Measurements from ENCODE around the gene PIK3R3. TPM values are rescaled to one million over a fixed set of nuclear protein-coding genes. Genes with fewer than 3 reads are reported as not detected.

Gene PIK3R3
- total RNA-seq, 1 experiment from 2014 or later, result 36.3 TPM

DNA sequence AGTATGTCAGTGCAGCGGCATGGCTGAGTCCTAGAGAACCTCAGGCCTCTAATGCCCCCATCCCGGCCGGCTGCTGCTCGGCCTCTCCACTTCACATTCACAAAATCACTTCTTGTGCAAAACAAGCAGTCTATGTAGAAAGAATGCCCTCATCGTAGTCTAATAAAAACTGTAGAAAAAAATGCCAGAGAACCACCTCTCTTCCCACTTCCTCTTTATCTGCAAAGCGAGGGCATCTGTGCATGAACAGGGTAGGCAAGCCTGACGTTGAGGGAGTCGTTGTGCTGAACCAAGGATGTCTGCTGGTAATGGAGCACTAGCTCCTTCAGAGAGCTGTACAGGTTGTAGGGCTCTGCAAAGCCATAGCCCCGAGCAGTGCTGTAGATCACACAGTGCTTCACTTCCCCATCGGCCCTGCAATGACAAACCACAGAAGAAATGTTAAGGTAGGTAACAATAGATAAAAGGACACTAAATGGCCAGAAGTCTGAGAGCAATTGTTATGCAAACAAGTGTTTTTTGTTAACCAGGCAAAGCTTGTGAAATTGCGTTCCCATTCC, 88.9 kb downstream of the PIK3R3 start:
- Histone ChIP-seq H3K27me3 (ENCODE audit: control insufficient read depth, insufficient read depth, low read length) (no peaks in the 10 kb centered on the region), H3K27ac (ENCODE audit: low read length) (no peak overlapping the region), H3K4me3 (ENCODE audit: low read depth in 2 of 2, low read length in 2 of 2) (no peak overlapping the region), H3K36me3 (ENCODE audit: control insufficient read depth, insufficient read depth, low read length) (no peaks in the 10 kb centered on the region), H3K9me3 (ENCODE audit: control insufficient read depth, insufficient read depth, low read depth, low read length) (no peaks in the 10 kb centered on the region), H3K4me1 (ENCODE audit: control insufficient read depth, insufficient read depth, low read length) (0 out of 2 replicates have a peak, but pooled peaks cover 3% of the 10 kb centered on the region)
- no peak for ATAC-seq
- intact Hi-C loops (cut with micrococcal nuclease; ENCODE audit: unreplicated experiment) (no loop called here), in situ Hi-C loops (cut with HindIII; ENCODE audit: low pct_unique_long_range_greater_than_20kb, low sequenced_read_pairs) (no loop called here)
- DNase-seq (ENCODE audit: low read depth, low spot score), result no peak
- POLR2A ChIA-PET, result interaction anchor here (0.5 kb wide), 1 partner anchor 495 kb away, joined by 3 read pairs; no protein-coding TSS in a partner anchor
- CTCF ChIA-PET, result no interaction called here
- no TSS peak for BruUV-seq (replicated peaks)
- TF ChIP-seq, protein P1, sequence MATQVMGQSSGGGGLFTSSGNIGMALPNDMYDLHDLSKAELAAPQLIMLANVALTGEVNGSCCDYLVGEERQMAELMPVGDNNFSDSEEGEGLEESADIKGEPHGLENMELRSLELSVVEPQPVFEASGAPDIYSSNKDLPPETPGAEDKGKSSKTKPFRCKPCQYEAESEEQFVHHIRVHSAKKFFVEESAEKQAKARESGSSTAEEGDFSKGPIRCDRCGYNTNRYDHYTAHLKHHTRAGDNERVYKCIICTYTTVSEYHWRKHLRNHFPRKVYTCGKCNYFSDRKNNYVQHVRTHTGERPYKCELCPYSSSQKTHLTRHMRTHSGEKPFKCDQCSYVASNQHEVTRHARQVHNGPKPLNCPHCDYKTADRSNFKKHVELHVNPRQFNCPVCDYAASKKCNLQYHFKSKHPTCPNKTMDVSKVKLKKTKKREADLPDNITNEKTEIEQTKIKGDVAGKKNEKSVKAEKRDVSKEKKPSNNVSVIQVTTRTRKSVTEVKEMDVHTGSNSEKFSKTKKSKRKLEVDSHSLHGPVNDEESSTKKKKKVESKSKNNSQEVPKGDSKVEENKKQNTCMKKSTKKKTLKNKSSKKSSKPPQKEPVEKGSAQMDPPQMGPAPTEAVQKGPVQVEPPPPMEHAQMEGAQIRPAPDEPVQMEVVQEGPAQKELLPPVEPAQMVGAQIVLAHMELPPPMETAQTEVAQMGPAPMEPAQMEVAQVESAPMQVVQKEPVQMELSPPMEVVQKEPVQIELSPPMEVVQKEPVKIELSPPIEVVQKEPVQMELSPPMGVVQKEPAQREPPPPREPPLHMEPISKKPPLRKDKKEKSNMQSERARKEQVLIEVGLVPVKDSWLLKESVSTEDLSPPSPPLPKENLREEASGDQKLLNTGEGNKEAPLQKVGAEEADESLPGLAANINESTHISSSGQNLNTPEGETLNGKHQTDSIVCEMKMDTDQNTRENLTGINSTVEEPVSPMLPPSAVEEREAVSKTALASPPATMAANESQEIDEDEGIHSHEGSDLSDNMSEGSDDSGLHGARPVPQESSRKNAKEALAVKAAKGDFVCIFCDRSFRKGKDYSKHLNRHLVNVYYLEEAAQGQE (IDR thresholded peaks at IDR 0.05; ENCODE audit: insufficient read depth in 1 of 2, low read depth in 2 of 2, low read length in 1 of 2), result no peak

GRCh38 chr1:46041974-46042373, 90.5 kb downstream of the PIK3R3 start:
- Histone ChIP-seq H3K36me3 (ENCODE audit: control insufficient read depth, insufficient read depth, low read length) (no peaks in the 10 kb centered on the region), H3K9me3 (ENCODE audit: control insufficient read depth, insufficient read depth, low read depth, low read length) (no peaks in the 10 kb centered on the region), H3K27ac (ENCODE audit: low read length) (no peak overlapping the region), H3K4me1 (ENCODE audit: control insufficient read depth, insufficient read depth, low read length) (0 out of 2 replicates have a peak, but pooled peaks cover 3% of the 10 kb centered on the region), H3K4me3 (ENCODE audit: low read depth in 2 of 2, low read length in 2 of 2) (no peak overlapping the region), H3K27me3 (ENCODE audit: control insufficient read depth, insufficient read depth, low read length) (no peaks in the 10 kb centered on the region)
- BruUV-seq (replicated peaks), result no TSS peak
- ATAC-seq (no peak), DNase-seq (ENCODE audit: low read depth, low spot score) (no peak)
- ChIA-PET CTCF (interaction anchor here (0.9 kb wide), 1 partner anchor 182 kb away, joined by 3 read pairs; no protein-coding TSS in a partner anchor), POLR2A (interaction anchor here (0.8 kb wide), 1 partner anchor 8 kb away, joined by 3 read pairs; no protein-coding TSS in a partner anchor)
- TF ChIP-seq, protein P2, sequence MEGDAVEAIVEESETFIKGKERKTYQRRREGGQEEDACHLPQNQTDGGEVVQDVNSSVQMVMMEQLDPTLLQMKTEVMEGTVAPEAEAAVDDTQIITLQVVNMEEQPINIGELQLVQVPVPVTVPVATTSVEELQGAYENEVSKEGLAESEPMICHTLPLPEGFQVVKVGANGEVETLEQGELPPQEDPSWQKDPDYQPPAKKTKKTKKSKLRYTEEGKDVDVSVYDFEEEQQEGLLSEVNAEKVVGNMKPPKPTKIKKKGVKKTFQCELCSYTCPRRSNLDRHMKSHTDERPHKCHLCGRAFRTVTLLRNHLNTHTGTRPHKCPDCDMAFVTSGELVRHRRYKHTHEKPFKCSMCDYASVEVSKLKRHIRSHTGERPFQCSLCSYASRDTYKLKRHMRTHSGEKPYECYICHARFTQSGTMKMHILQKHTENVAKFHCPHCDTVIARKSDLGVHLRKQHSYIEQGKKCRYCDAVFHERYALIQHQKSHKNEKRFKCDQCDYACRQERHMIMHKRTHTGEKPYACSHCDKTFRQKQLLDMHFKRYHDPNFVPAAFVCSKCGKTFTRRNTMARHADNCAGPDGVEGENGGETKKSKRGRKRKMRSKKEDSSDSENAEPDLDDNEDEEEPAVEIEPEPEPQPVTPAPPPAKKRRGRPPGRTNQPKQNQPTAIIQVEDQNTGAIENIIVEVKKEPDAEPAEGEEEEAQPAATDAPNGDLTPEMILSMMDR (IDR thresholded peaks at IDR 0.05), result no peak
- TF ChIP-seq, protein P1 (IDR thresholded peaks at IDR 0.05; ENCODE audit: insufficient read depth in 1 of 2, low read depth in 2 of 2, low read length in 1 of 2), result no peak
- intact Hi-C loops (cut with micrococcal nuclease; ENCODE audit: unreplicated experiment), result no loop called here
- in situ Hi-C loops (cut with HindIII; ENCODE audit: low pct_unique_long_range_greater_than_20kb, low sequenced_read_pairs), result no loop called here

Data from Panc1 (cell line).